Measurements from ENCODE around the gene MRPL1.
A peak's percentile ranks its signal among the peaks of the same experiment; 100 is the strongest.

Gene MRPL1

DNA sequence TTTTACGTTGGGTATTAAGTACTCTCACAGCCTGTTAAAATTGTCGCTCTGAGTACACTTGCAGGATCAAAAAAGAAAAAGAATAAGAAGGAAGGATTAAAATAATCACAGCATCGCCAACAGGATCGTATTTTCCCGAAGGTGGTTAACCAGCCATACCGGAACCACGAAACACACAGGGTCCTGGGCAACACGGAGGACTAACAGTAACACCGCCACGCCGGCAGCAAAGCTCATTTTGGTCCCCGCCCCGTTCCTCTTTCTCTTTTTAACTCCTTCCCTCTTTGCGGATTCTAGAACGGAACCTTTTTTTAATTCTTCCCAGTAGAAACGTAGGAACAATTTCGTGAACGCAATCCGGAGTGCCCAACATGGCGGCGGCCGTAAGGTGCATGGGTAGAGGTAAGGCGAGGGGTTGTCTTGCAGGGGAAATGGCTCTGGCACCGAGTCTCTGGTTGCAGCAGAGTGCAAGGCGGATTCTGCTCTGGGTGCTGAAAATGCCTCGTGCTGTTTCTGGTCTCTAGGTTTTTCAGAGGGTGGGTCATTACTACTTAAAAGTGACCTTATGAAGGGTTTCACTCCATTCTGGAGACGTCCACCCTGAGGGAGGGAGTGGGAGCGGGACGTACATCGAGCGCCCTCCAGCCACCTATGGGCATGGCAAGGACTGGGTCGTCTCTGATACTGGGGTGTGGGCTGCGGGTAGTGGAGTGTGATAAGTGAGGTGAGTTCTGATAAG lies at the start of gene MRPL1:
MRPL1 (plus strand) TSS at position 353 of the 739 bp plus-strand sequence; CDS start at position 372, 19 bp downstream.
- Mint-ChIP-seq H3K27ac (peak within 1 kb of the TSS; percentile 99), H3K4me3 (peak within 1 kb of the TSS; percentile 94), H3K9me3 (no peaks in the 10 kb centered on the region), H3K4me1 (ENCODE audit: low read depth) (peaks cover 68% of the 10 kb centered on the region), H3K36me3 (ENCODE audit: low read depth) (peaks cover 33% of the 10 kb centered on the region), H3K27me3 (peaks cover 5% of the 10 kb centered on the region)

- peak overlapping the region; percentile 20 for H3K4me3 Mint-ChIP-seq
- no peaks in the 10 kb centered on the region for H3K9me3 Mint-ChIP-seq
- peak overlapping the region; percentile 14 for H3K27ac Mint-ChIP-seq
- peaks cover 67% of the 10 kb centered on the region for H3K4me1 Mint-ChIP-seq (ENCODE audit: low read depth)
- H3K36me3 Mint-ChIP-seq (ENCODE audit: low read depth) = peaks cover 22% of the 10 kb centered on the region
- H3K27me3 Mint-ChIP-seq = no peaks in the 10 kb centered on the region
Measured at GRCh38 chr4:77815636-77816035, 47.0 kb upstream of the MRPL1 start.

DNA sequence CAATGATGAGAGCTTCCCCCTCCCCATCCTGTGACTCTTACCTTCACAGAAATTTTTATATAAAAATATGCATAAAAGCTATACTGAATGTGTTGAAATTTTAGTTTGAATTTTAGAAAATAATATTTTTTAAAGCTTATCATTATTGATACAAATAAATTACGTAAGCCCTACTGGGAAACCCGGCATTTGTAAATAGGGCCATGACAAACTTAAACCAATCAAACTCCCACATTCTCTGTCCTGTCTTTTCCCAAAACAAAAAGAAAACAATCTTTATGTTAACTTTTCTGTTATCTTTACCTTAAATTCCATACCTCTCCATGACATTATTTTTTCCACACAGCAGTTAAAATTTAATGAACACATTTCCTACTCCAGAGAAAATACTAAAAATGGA lies 46.1 kb upstream of the MRPL1 start:
- Mint-ChIP-seq H3K27me3 (no peaks in the 10 kb centered on the region), H3K27ac (no peak overlapping the region), H3K4me3 (peak overlapping the region; percentile 47), H3K36me3 (ENCODE audit: low read depth) (peaks cover 15% of the 10 kb centered on the region), H3K9me3 (no peaks in the 10 kb centered on the region), H3K4me1 (ENCODE audit: low read depth) (peaks cover 67% of the 10 kb centered on the region)

- peaks cover 12% of the 10 kb centered on the region for H3K36me3 Mint-ChIP-seq (ENCODE audit: low read depth)
- no peaks in the 10 kb centered on the region for H3K9me3 Mint-ChIP-seq
- H3K4me1 Mint-ChIP-seq (ENCODE audit: low read depth) = peaks cover 70% of the 10 kb centered on the region
- no peaks in the 10 kb centered on the region for H3K27me3 Mint-ChIP-seq
- peak overlapping the region; percentile 93 for H3K27ac Mint-ChIP-seq
- H3K4me3 Mint-ChIP-seq = peak overlapping the region; percentile 92
Measured at GRCh38 chr4:77817304-77818072, 45.1 kb upstream of the MRPL1 start.

- Mint-ChIP-seq H3K4me1 (ENCODE audit: low read depth) (peaks cover 70% of the 10 kb centered on the region), H3K27me3 (no peaks in the 10 kb centered on the region), H3K4me3 (peak overlapping the region; percentile 92), H3K27ac (peak overlapping the region; percentile 93), H3K36me3 (ENCODE audit: low read depth) (peaks cover 12% of the 10 kb centered on the region), H3K9me3 (no peaks in the 10 kb centered on the region)
Measured at GRCh38 chr4:77818073-77818601, 44.5 kb upstream of the MRPL1 start.

DNA sequence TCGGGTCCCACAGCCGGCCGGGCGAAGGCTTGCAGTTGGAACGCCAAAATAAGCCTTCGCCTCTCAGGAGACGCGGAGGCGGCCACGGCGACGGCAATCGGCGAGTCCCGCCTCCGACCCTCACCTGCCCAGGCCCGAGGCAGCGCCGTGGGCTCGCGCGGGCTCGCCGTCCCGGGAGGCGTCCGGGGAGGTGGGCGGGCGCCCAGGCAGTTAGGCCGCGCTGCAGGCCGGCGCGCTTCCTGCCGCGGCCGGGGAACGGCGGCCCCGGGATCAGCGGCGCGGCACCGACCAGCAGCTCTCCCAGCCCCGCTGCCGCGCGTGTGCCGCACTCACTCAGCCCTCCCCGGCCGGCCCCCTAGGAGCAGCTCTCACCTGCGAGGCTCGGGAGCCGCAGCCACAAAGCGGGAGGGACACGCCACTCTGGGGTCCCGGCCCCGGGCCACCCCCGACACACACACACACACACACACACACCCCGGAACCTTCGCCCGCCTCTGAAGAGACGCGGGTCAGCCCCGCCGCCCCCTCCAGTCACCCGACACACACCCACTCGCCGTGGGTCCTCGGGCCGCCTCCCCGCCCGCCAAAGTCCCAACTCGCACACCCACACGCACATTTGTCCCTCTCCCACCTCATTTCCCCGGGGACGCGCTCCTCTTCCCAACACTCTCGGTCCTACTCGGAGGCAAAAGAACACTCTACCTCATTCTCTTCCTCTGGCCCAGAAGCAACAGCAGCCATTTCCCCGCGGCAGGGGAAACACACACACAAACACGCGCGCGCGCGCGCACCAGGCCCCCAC lies 43.8 kb upstream of the MRPL1 start, which contains the start of gene CNOT6L:
CNOT6L (minus strand) TSS at position 767 of the 802 bp plus-strand sequence; CDS start at position 707, 60 bp downstream.
- Mint-ChIP-seq H3K27me3 (no peaks in the 10 kb centered on the region), H3K27ac (peak within 1 kb of the TSS; percentile 100), H3K4me1 (ENCODE audit: low read depth) (peaks cover 64% of the 10 kb centered on the region), H3K36me3 (ENCODE audit: low read depth) (peaks cover 11% of the 10 kb centered on the region), H3K4me3 (peak within 1 kb of the TSS; percentile 100), H3K9me3 (no peaks in the 10 kb centered on the region)

DNA sequence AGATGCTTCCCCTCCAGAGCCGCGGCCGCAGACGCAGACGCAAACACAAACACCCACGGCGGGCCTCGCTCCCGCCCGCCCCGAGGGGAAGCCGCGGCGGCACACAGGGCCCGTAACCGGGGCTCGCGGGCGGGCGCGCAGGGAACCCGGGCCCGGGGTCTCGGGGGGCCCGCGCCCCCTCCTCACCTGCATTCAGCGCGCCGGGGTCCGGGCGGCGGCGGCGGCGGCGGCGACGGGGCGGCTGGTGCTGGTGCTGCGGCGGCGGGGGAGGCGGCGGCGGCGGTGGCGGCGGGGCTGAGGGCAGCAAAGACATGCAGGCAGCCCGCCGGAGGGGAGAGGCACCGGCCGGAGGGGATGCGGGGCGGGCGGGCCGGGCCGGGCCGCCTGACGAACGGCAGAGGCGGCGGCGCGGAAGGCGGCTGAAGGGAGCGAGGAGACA lies 43.2 kb upstream of the MRPL1 start:
- Mint-ChIP-seq H3K27ac (peak overlapping the region; percentile 100), H3K4me1 (ENCODE audit: low read depth) (peaks cover 57% of the 10 kb centered on the region), H3K4me3 (peak overlapping the region; percentile 100), H3K9me3 (no peaks in the 10 kb centered on the region), H3K36me3 (ENCODE audit: low read depth) (peaks cover 8% of the 10 kb centered on the region), H3K27me3 (no peaks in the 10 kb centered on the region)

GRCh38 chr4:77819843-77820648 lies 42.6 kb upstream of the MRPL1 start:
- Mint-ChIP-seq H3K4me1 (ENCODE audit: low read depth) (peaks cover 56% of the 10 kb centered on the region), H3K27me3 (no peaks in the 10 kb centered on the region), H3K27ac (peak overlapping the region; percentile 97), H3K36me3 (ENCODE audit: low read depth) (peaks cover 8% of the 10 kb centered on the region), H3K9me3 (no peaks in the 10 kb centered on the region), H3K4me3 (peak overlapping the region; percentile 91)

DNA sequence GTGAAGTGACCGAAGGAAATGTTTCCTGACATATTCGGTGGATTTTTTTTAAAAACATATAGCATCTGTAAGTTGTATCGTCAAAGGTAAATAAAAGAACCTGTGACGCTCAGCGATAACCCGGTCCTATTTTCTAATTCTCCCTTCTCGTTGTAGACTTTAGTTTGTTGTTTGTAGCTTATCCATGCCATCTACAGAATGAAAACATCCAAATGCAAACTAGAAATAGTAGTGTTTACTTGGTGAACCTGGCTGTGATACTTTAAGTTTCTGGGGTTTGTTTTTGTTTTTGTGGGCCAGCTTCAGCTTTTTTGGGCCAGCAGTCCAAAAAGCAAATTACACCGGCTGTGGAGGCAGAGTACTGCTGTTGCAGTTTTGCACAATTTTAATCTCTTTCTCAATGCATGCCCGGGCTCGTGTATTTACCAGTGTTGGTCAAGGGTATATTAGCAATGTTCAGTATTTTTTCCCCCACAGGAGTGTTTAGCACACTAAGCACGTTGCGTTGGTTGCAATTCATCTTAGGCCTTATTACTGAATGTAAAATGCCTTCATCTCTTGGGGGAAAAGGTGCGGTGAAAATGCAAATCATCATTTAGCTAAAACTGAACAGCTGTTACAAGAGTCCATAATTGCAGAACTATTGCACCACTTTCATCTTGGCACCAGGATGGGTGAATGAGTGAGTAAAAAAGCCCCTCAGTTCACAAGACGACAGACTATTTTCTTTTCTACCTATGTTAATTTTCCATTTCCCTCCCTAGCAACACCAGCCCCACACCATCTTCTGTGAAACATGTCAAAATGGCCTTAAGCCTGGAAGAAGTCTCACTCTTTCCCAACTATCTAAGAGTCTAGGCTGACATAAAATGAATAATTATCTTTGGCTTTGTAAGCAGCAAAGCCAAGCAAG lies 41.7 kb upstream of the MRPL1 start:
- no peaks in the 10 kb centered on the region for H3K27me3 Mint-ChIP-seq
- no peaks in the 10 kb centered on the region for H3K9me3 Mint-ChIP-seq
- peaks cover 50% of the 10 kb centered on the region for H3K4me1 Mint-ChIP-seq (ENCODE audit: low read depth)
- H3K27ac Mint-ChIP-seq = peak overlapping the region; percentile 97
- peak overlapping the region; percentile 91 for H3K4me3 Mint-ChIP-seq
- H3K36me3 Mint-ChIP-seq (ENCODE audit: low read depth) = peaks cover 8% of the 10 kb centered on the region

DNA sequence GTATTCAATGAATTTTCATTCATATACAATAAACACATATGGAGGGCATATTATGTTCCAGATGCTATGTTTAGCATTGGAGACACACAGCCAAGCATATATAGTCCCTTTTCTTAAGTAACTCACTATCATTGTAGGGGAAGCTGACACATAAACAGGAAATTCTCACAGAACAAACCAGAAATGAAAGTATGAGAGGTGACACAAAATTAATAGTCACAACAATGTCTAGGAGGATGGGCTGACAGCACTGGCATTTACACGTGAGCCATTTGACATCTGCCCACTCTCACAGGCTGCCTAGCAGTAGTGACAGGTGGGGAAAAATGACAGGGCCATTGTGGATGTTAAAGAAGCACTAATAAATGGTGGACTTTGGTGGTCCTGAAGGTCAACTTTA lies 40.9 kb upstream of the MRPL1 start:
- Mint-ChIP-seq H3K9me3 (no peaks in the 10 kb centered on the region), H3K27ac (peak overlapping the region; percentile 97), H3K36me3 (ENCODE audit: low read depth) (peaks cover 8% of the 10 kb centered on the region), H3K27me3 (no peaks in the 10 kb centered on the region), H3K4me3 (peak overlapping the region; percentile 55), H3K4me1 (ENCODE audit: low read depth) (peaks cover 52% of the 10 kb centered on the region)

- Mint-ChIP-seq H3K27ac (no peak overlapping the region), H3K27me3 (no peaks in the 10 kb centered on the region), H3K4me3 (no peak overlapping the region), H3K9me3 (no peaks in the 10 kb centered on the region), H3K36me3 (ENCODE audit: low read depth) (no peaks in the 10 kb centered on the region), H3K4me1 (ENCODE audit: low read depth) (peaks cover 57% of the 10 kb centered on the region)
Measured at GRCh38 chr4:77826275-77826674, 36.4 kb upstream of the MRPL1 start.

DNA sequence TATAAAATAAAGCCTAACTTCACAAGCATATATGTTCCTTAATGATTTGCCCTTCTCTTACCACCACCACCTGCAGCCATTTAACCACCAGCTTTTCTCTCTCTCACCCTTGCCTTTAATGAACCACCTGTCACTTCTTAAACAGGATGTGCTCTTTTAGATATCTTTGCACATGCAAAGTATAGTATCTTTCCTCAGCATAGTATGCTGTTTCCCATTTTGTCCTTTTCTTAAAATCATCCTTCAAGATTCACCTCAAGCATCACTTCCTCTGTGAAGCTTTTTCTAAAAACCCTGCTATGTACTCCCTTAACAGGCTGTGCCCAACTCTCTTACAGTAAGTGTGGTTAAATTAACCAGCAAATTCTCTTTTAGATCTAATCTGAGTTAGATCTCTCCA lies 35.3 kb upstream of the MRPL1 start:
- H3K4me3 Mint-ChIP-seq = no peak overlapping the region
- H3K9me3 Mint-ChIP-seq = no peaks in the 10 kb centered on the region
- H3K27me3 Mint-ChIP-seq = no peaks in the 10 kb centered on the region
- peaks cover 46% of the 10 kb centered on the region for H3K4me1 Mint-ChIP-seq (ENCODE audit: low read depth)
- H3K36me3 Mint-ChIP-seq (ENCODE audit: low read depth) = no peaks in the 10 kb centered on the region
- peak overlapping the region; percentile 46 for H3K27ac Mint-ChIP-seq

DNA sequence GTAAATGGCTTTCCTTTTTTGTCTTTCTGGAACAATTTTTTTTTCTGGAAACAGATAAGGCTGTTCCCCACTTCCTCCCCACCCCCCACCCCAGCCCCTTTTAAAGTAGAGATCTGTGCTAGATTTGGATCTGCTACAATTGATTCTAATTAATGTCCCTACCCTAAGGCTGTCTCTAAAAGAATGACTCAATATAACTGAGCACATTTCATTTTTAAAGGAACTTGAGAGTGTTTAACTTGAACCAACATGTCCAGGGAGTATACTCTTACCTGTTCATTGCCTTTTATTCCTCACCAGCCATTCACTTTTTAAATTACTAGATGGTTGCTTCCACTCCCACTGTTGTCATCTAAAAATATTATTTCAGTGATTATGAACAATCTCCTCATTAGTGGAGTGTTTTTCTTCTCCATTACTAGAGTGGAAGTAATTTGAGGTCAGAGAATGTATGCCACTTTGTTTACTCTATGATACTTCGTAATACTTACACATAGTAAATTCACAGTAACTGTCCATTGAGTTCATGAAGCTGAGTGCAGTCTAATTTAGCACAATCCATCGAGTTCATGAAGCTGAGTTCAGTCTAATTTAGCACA lies 29.4 kb upstream of the MRPL1 start:
- Mint-ChIP-seq H3K4me1 (ENCODE audit: low read depth) (peaks cover 20% of the 10 kb centered on the region), H3K27me3 (no peaks in the 10 kb centered on the region), H3K9me3 (no peaks in the 10 kb centered on the region), H3K36me3 (ENCODE audit: low read depth) (no peaks in the 10 kb centered on the region), H3K4me3 (no peak overlapping the region), H3K27ac (no peak overlapping the region)

Measured in stimulated activated naive CD8-positive, alpha-beta T cell treated with anti-CD3 and anti-CD28 coated beads, Interleukin-15, Interleukin-2, amounts not matched to agents 100 ng/mL and 50 ng/mL, for 24 hours (primary cell).